CD4-positive, CD25-positive, alpha-beta regulatory T cell (primary cell): Measurements from ENCODE around the gene SLC6A5. TPM values are rescaled to one million over a fixed set of nuclear protein-coding genes. Genes with fewer than 3 reads are reported as not detected.

Source experiments
- ATAC-seq, 2 donors: fragments of 150-1000 bp; cut with Tn5 transposase; one replicate each; pipeline ENCODE4 v1.10.0; 2021; ENCODE audit warnings: low read depth in 2 of 2, moderate number of reproducible peaks in 2 of 2, moderate library complexity in 1 of 2
- DNase-seq, 3 donors: peaks; one replicate each; pipeline versions ENCODE4 v3.0.0 to v3.0.0-alpha.2; 2012 to 2022; ENCODE audit warnings: mixed read lengths in 1 of 3
- H3K27ac ChIP-seq: one replicate; pipeline ENCODE4 v1.7.0; 2013; ENCODE audit warnings: mild to moderate bottlenecking, low read length; ENCODE audit not compliant: insufficient read depth, poor library complexity, severe bottlenecking
- H3K27me3 ChIP-seq: one replicate; pipeline ENCODE4 v1.7.0; 2013; ENCODE audit warnings: low read length; ENCODE audit not compliant: control insufficient read depth, insufficient read depth
- H3K36me3 ChIP-seq: one replicate; pipeline ENCODE4 v1.7.0; 2013; ENCODE audit warnings: mild to moderate bottlenecking, low read length, moderate library complexity; ENCODE audit not compliant: control insufficient read depth, insufficient read depth
- H3K4me1 ChIP-seq: 2 replicates; pipeline ENCODE4 v1.7.0; 2013; ENCODE audit warnings: mild to moderate bottlenecking, low read length; ENCODE audit not compliant: insufficient read depth, control insufficient read depth, poor library complexity, severe bottlenecking
- H3K4me3 ChIP-seq: one replicate; pipeline ENCODE4 v1.7.0; 2013; ENCODE audit warnings: low read depth, mild to moderate bottlenecking, low read length, moderate library complexity
- H3K9me3 ChIP-seq, 2 experiments: 1 replicate in 1 of 2; 2 replicates in 1 of 2; pipeline ENCODE4 v1.7.0; 2013; ENCODE audit warnings: low read length in 2 of 2, mild to moderate bottlenecking in 1 of 2, moderate library complexity in 1 of 2; ENCODE audit not compliant: control insufficient read depth in 2 of 2
- H3K27ac Mint-ChIP-seq, 3 donors: one replicate each; pipeline ENCODE4 v1.8.0; 2020 to 2022; ENCODE audit warnings: mild to moderate bottlenecking in 3 of 3, mixed read lengths in 3 of 3, moderate library complexity in 2 of 3
- H3K27me3 Mint-ChIP-seq: one replicate; pipeline ENCODE4 v1.8.0; 2022; ENCODE audit warnings: mild to moderate bottlenecking, mixed read lengths
- H3K36me3 Mint-ChIP-seq: one replicate; pipeline ENCODE4 v1.8.0; 2020; ENCODE audit warnings: mixed read lengths
- H3K4me1 Mint-ChIP-seq, 4 donors: one replicate each; pipeline ENCODE4 v1.8.0; 2020 to 2022; ENCODE audit warnings: mixed read lengths in 4 of 4, mild to moderate bottlenecking in 1 of 4
- H3K4me3 Mint-ChIP-seq, 4 donors: one replicate each; pipeline ENCODE4 v1.8.0; 2020 to 2022; ENCODE audit warnings: mild to moderate bottlenecking in 4 of 4, mixed read lengths in 4 of 4, moderate library complexity in 3 of 4
- H3K9me3 Mint-ChIP-seq, 7 donors: one replicate each; pipeline ENCODE4 v1.8.0; 2020 to 2022; ENCODE audit warnings: mixed read lengths in 7 of 7, mild to moderate bottlenecking in 3 of 7, moderate library complexity in 2 of 7
- polyA plus RNA-seq, 4 donors: library from polyadenylated mRNA; unstranded; fragments of 300-500 nt; fragmentation: Illumina TruSeq; gene quantifications; one replicate each; pipeline ENCODE4 v1.2.3, GENCODE V29; 2021
- total RNA-seq: library from RNA; stranded (reverse); gene quantifications from one replicate; pipeline ENCODE4 v1.2.3, GENCODE V29; 2022

The SLC6A5 gene
- total and polyA plus RNA-seq, 5 donors from 2014 or later: not detected

DNA sequence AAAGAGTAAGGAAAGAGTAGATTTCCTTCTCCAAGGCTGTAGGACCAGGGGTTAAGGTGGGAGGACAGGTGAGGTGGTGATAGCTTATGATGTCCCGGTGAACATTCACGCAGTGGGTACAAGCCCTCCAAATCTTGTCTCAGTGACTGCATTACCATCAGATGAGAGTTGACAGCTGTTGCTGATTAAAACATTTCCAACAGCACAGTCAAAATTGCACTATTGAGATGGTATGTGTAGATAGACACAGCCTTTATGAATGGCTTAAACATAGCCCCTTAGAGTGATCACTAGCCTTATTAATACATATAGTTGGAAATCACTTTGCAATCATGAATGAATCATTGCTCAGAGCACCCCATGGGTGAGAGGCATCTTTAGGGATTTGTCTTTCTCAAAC lies 77.2 kb downstream of the SLC6A5 start:
- no peak overlapping the region for H3K27ac Mint-ChIP-seq
- no peak overlapping the region for H3K4me3 Mint-ChIP-seq
- no peaks in the 10 kb centered on the region for H3K36me3 Mint-ChIP-seq
- peaks cover 12% of the 10 kb centered on the region for H3K27me3 Mint-ChIP-seq
- no peaks in the 10 kb centered on the region for H3K4me1 ChIP-seq
- DNase-seq (no peak), ATAC-seq (no peak)
- H3K27me3 ChIP-seq: no peaks in the 10 kb centered on the region
- H3K27ac ChIP-seq: no peak overlapping the region
- no peaks in the 10 kb centered on the region for H3K36me3 ChIP-seq
- H3K4me1 Mint-ChIP-seq: no peaks in the 10 kb centered on the region
- H3K9me3 ChIP-seq: no peaks in the 10 kb centered on the region
- H3K9me3 Mint-ChIP-seq: peaks cover 0 to 3% (median 0%) of the 10 kb centered on the region in 7 donors
- H3K4me3 ChIP-seq: no peak overlapping the region

DNA sequence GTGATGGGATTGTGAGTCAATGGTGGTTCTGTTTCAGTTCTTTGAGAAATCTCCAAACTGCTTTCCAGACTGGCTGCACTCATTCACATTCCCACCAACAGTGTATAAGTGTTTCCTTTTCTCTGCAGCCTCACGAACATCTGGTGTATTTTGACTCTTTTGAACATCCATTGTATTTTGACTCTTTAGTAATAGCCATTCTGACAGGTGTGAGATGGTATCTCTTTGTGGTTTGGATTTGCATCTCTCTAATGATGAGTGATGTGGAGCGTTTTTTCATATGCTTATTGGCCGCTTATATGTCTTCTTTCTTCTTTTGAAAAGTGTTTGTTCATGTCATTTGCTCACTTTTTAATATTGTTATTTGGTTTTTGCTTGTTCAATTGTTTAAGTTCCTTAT lies 89.4 kb downstream of the SLC6A5 start:
- Mint-ChIP-seq H3K4me1 (no peaks in the 10 kb centered on the region), H3K36me3 (no peaks in the 10 kb centered on the region), H3K27ac (no peak overlapping the region), H3K27me3 (no peaks in the 10 kb centered on the region), H3K4me3 (no peak overlapping the region), H3K9me3 (peaks cover 0 to 5% (median 0%) of the 10 kb centered on the region in 7 donors)
- no peaks in the 10 kb centered on the region for H3K4me1 ChIP-seq
- no peaks in the 10 kb centered on the region for H3K36me3 ChIP-seq
- no peak overlapping the region for H3K4me3 ChIP-seq
- DNase-seq (no peak), ATAC-seq (no peak)
- no peak overlapping the region for H3K27ac ChIP-seq
- H3K27me3 ChIP-seq: no peaks in the 10 kb centered on the region
- H3K9me3 ChIP-seq: no peaks in the 10 kb centered on the region

DNA sequence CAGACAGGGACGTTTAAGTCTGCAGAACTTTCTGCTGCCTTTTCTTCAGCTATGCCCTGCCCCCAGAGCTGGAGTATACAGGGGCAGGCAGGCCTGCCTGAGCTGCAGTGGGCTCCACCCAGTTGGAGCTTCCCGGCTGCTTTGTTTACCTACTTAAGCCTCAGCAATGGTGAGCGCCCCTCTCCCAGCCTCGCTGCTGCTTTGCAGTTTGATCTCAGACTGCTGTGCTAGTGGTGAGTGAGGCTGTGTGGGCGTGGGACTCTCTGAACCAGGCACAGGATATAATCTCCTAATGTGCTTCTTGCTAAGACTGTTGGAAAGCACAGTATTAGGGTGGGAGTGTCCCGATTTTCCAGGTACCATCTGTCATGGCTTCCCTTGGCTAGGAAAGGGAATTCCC lies 108.5 kb downstream of the SLC6A5 start:
- Histone ChIP-seq H3K27ac (no peak overlapping the region), H3K36me3 (no peaks in the 10 kb centered on the region), H3K4me3 (no peak overlapping the region), H3K27me3 (no peaks in the 10 kb centered on the region), H3K9me3 (no peaks in the 10 kb centered on the region), H3K4me1 (no peaks in the 10 kb centered on the region)
- H3K27me3 Mint-ChIP-seq: no peaks in the 10 kb centered on the region
- no peak overlapping the region for H3K27ac Mint-ChIP-seq
- ATAC-seq: no peak
- no peaks in the 10 kb centered on the region for H3K4me1 Mint-ChIP-seq
- H3K9me3 Mint-ChIP-seq: peaks cover 0 to 36% (median 9%) of the 10 kb centered on the region in 7 donors
- H3K36me3 Mint-ChIP-seq: no peaks in the 10 kb centered on the region
- DNase-seq: no peak
- no peak overlapping the region for H3K4me3 Mint-ChIP-seq

Other genes starting within 250 kb of the SLC6A5 start
- 25.6 TPM for gene HTATIP2, start 235.9 kb upstream of the SLC6A5 start, total RNA-seq
- 100 to 1,000 TPM in 3 of 4 donors, 10 to 100 TPM in 1; 84.2 to 112 (median 110) TPM for gene HTATIP2, start 235.9 kb upstream of the SLC6A5 start, polyA plus RNA-seq
- gene PRMT3, start 211.9 kb upstream of the SLC6A5 start, total RNA-seq: 12.3 TPM
- gene PRMT3, start 211.9 kb upstream of the SLC6A5 start, polyA plus RNA-seq: 10 to 100 TPM in 1 of 4 donors, 1 to 10 TPM in 3; 5.6 to 13.1 (median 7.1) TPM
- not detected for gene NELL1, start 70.0 kb downstream of the SLC6A5 start, total RNA-seq
- gene NELL1, start 70.0 kb downstream of the SLC6A5 start, polyA plus RNA-seq: not detected